ACC112 (cell line): Measurements from ENCODE around the gene BLMH.

Source experiments
- H2AFZ ChIP-seq: fragments of 200-600 bp; sonication (generic); one replicate; pipeline ENCODE4 v1.6.0; 2017; ENCODE audit warnings: antibody characterized with exemption, low read length; ENCODE audit not compliant: unreplicated experiment
- H3K27ac ChIP-seq: fragments of 200-600 bp; sonication (generic); 2 replicates; pipeline ENCODE4 v1.5.1; 2014; ENCODE audit warnings: low read depth, mild to moderate bottlenecking, antibody characterized with exemption, low read length, moderate library complexity
- H3K27me3 ChIP-seq: fragments of 200-600 bp; sonication (generic); 2 replicates; pipeline ENCODE4 v1.6.1; 2014; ENCODE audit warnings: mild to moderate bottlenecking, antibody characterized with exemption, low read length, moderate library complexity, mixed read lengths; ENCODE audit not compliant: insufficient read depth
- H3K36me3 ChIP-seq: fragments of 200-600 bp; sonication (generic); 2 replicates; pipeline ENCODE4 v1.6.1; 2016; ENCODE audit warnings: mild to moderate bottlenecking, antibody characterized with exemption, low read length, moderate library complexity, mixed read lengths; ENCODE audit not compliant: insufficient read depth
- H3K4me1 ChIP-seq: fragments of 200-600 bp; sonication (generic); one replicate; pipeline ENCODE4 v1.6.1; 2016; ENCODE audit warnings: low read length, mixed read lengths; ENCODE audit not compliant: insufficient read depth, unreplicated experiment, control insufficient read depth
- H3K4me3 ChIP-seq: fragments of 200-600 bp; sonication (generic); 2 replicates; pipeline ENCODE4 v1.5.1; 2014; ENCODE audit warnings: mild to moderate bottlenecking, low read depth, low read length
- H3K79me2 ChIP-seq: fragments of 200-600 bp; sonication (generic); one replicate; pipeline ENCODE4 v1.6.0; 2016; ENCODE audit warnings: low read length; ENCODE audit not compliant: control insufficient read depth, unreplicated experiment, insufficient read depth

Gene BLMH

GRCh38 chr17:30308406-30308805 is 16.7 kb upstream of the BLMH start:
- Histone ChIP-seq H3K27ac (no peak overlapping the region), H2AFZ (no peak overlapping the region), H3K4me3 (no peak overlapping the region)

DNA sequence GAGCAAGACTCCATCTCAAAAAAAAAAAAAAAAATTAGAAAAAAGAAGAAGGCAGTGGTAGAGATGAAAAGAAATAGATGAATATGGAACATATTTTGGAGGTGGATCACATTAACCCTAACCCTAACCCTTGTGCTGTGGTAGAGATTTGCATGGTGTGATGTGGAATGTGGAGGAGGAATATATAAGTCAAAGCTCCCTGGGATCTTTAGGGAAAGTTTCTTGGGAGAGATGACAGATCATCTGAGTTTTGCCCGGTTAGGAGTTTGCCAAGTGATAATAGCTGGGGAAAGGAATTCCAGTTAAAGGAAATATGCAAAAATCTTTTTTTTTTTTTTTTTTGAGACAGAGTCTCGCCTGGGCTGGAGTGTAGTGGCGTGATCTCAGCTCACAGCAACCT is 13.0 kb upstream of the BLMH start:
- Histone ChIP-seq H3K27ac (no peak overlapping the region), H2AFZ (no peak overlapping the region), H3K4me1 (no peaks in the 10 kb centered on the region), H3K79me2 (no peaks in the 10 kb centered on the region), H3K27me3 (no peaks in the 10 kb centered on the region), H3K36me3 (no peaks in the 10 kb centered on the region), H3K4me3 (no peak overlapping the region)

More at GRCh38 chr17:30308406-30308805, 16.7 kb upstream of the BLMH start:
- no peaks in the 10 kb centered on the region for H3K79me2 ChIP-seq
- H3K27me3 ChIP-seq, result no peaks in the 10 kb centered on the region
- no peaks in the 10 kb centered on the region for H3K36me3 ChIP-seq
- H3K4me1 ChIP-seq, result no peaks in the 10 kb centered on the region

DNA sequence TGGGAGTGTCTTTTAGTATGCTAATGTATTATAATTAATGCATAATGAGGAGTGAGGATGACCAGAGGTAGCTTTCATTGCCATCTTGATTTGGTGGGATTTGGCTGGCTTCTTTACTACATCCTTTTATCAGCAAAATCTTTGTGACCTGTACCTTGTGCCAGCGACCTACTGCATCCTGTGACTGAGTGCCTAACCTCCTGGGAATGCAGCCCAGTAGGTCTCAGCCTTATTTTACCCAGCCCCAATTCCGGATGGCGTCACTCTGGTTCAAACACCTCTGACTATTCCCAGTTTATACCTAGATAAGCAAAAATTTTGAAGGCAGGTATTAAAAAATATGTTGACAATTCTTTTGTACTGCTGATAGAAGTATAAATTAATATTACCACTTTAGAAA is 10.5 kb upstream of the BLMH start:
- H3K36me3 ChIP-seq, result no peaks in the 10 kb centered on the region
- H3K4me3 ChIP-seq, result no peak overlapping the region
- no peaks in the 10 kb centered on the region for H3K27me3 ChIP-seq
- H3K4me1 ChIP-seq, result no peaks in the 10 kb centered on the region
- no peak overlapping the region for H3K27ac ChIP-seq
- H2AFZ ChIP-seq, result no peak overlapping the region
- H3K79me2 ChIP-seq, result no peaks in the 10 kb centered on the region

DNA sequence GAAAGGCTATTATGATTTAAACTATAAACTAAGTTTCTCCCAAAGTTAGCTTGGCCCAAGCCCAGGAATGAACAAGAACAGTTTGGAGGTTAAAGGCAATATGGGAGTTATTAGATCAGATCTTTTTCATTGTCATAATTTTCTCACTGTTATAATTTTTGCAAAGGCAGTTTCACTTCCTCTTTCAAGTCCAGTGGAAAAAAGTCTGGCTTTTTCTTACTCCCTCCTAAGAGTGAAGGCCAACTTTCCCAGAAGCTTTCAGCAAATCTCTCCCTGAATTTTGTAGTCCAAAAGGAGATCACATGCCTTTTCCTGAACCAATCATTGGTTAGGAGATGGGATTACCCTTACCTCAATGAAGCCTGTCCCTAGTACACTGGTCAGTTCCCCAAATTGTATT is 9.1 kb upstream of the BLMH start:
- H3K4me3 ChIP-seq, result no peak overlapping the region
- H3K27me3 ChIP-seq, result no peaks in the 10 kb centered on the region
- no peaks in the 10 kb centered on the region for H3K36me3 ChIP-seq
- no peaks in the 10 kb centered on the region for H3K79me2 ChIP-seq
- peaks cover 3% of the 10 kb centered on the region for H3K4me1 ChIP-seq
- no peak overlapping the region for H2AFZ ChIP-seq
- no peak overlapping the region for H3K27ac ChIP-seq

DNA sequence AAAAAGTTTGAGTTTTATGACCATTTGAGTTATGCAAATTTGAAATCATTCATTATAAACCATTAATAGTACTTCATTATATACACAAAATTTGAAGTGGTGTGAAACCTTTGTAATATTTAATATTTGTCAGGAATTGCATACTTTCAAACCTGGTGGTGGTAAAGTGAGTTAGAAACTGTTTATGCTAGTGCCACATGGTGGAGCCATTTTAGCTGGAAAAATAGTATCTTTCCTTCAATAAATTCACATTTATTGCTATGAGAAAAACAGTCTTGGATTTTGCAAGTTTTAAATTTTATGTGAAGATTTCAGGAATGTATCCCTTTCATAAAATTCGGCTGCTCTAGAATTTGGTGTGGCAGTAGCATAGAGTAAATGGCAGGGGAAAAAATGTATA is 7.3 kb upstream of the BLMH start:
- no peaks in the 10 kb centered on the region for H3K36me3 ChIP-seq
- peaks cover 3% of the 10 kb centered on the region for H3K4me1 ChIP-seq
- H3K27me3 ChIP-seq, result no peaks in the 10 kb centered on the region
- H3K4me3 ChIP-seq, result no peak overlapping the region
- H2AFZ ChIP-seq, result no peak overlapping the region
- H3K27ac ChIP-seq, result no peak overlapping the region
- H3K79me2 ChIP-seq, result no peaks in the 10 kb centered on the region

DNA sequence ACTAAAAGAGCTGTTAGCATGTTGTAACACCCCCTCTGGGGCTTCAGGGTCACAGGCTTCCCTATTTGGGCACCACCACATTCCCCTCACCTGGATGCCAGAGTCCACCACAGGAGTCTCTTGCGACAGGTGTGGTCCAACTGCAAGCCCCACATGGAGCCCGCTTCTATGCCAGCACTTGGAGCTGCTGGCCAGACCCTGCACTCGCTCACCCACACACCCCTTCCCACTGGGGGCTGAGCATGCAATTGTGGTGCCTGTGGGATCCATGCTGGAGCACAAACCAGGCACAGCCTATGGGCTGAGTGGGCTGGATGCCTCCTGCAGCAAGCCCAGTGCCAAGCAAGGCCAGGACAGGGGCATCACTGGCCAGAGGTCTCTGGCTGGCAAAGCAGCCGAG is 6.0 kb upstream of the BLMH start:
- peaks cover 3% of the 10 kb centered on the region for H3K4me1 ChIP-seq
- H3K4me3 ChIP-seq, result no peak overlapping the region
- H2AFZ ChIP-seq, result no peak overlapping the region
- H3K27me3 ChIP-seq, result no peaks in the 10 kb centered on the region
- no peak overlapping the region for H3K27ac ChIP-seq
- H3K79me2 ChIP-seq, result no peaks in the 10 kb centered on the region
- H3K36me3 ChIP-seq, result no peaks in the 10 kb centered on the region

GRCh38 chr17:30296499-30297080 is 4.8 kb upstream of the BLMH start:
- Histone ChIP-seq H3K79me2 (no peaks in the 10 kb centered on the region), H3K36me3 (no peaks in the 10 kb centered on the region), H3K27me3 (no peaks in the 10 kb centered on the region)

GRCh38 chr17:30292286-30292858 is 628 bp upstream of the BLMH start:
- peak overlapping the region; percentile 95 for H3K4me3 ChIP-seq
- no peaks in the 10 kb centered on the region for H3K27me3 ChIP-seq
- H3K79me2 ChIP-seq, result peaks cover 20% of the 10 kb centered on the region
- H3K36me3 ChIP-seq, result peaks cover 6% of the 10 kb centered on the region
- peak overlapping the region; percentile 91 for H2AFZ ChIP-seq
- peaks cover 13% of the 10 kb centered on the region for H3K4me1 ChIP-seq
- H3K27ac ChIP-seq, result peak overlapping the region; percentile 18; the same call in 1 of the 2 replicates

More at GRCh38 chr17:30296499-30297080, 4.8 kb upstream of the BLMH start:
- Histone ChIP-seq H3K4me1 (peaks cover 3% of the 10 kb centered on the region), H3K4me3 (no peak overlapping the region), H2AFZ (no peak overlapping the region), H3K27ac (no peak overlapping the region)

GRCh38 chr17:30290696-30291542 is 825 bp downstream of the BLMH start:
- H3K79me2 ChIP-seq, result peaks cover 20% of the 10 kb centered on the region
- peak overlapping the region; percentile 95 for H3K4me3 ChIP-seq
- peak overlapping the region; percentile 91 for H2AFZ ChIP-seq
- H3K27me3 ChIP-seq, result no peaks in the 10 kb centered on the region
- H3K27ac ChIP-seq, result no peak overlapping the region
- H3K4me1 ChIP-seq, result peaks cover 10% of the 10 kb centered on the region
- H3K36me3 ChIP-seq, result peaks cover 19% of the 10 kb centered on the region

DNA sequence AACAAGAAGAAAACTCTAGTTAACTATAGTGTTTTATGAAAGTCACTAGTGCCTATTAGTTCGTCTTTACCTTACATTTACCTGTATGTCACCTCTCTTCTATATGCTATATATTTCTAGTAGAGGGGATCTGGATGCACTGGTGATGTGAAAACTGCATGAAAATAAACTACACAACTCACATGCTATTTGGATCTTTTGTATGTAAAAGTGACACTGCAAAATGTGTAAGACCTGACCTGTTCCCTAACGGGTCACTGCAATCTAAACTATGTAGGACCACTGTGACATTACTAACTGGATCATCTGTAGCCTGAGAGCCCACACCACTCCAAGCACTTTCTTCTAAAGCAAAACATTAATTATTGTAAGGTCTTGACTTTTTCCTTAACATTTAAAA is 1.7 kb downstream of the BLMH start:
- H3K79me2 ChIP-seq, result peaks cover 20% of the 10 kb centered on the region
- no peak overlapping the region for H2AFZ ChIP-seq
- H3K27me3 ChIP-seq, result no peaks in the 10 kb centered on the region
- H3K4me1 ChIP-seq, result peaks cover 10% of the 10 kb centered on the region
- no peak overlapping the region for H3K27ac ChIP-seq
- peak overlapping the region; percentile 95 for H3K4me3 ChIP-seq
- peaks cover 22% of the 10 kb centered on the region for H3K36me3 ChIP-seq

GRCh38 chr17:30279156-30279555 is 12.6 kb downstream of the BLMH start:
- H2AFZ ChIP-seq, result no peak overlapping the region
- H3K36me3 ChIP-seq, result peaks cover 12% of the 10 kb centered on the region
- no peak overlapping the region for H3K27ac ChIP-seq
- no peaks in the 10 kb centered on the region for H3K4me1 ChIP-seq
- no peaks in the 10 kb centered on the region for H3K27me3 ChIP-seq
- no peaks in the 10 kb centered on the region for H3K79me2 ChIP-seq
- no peak overlapping the region for H3K4me3 ChIP-seq
